SHP77 treated with DMSO at 0.1 percent for 48 hours (cell line): Measurements from ENCODE around the gene ZNF738.
"Not testable (repeated sequence)": the region's sequence is repeated elsewhere in the genome, so short reads cannot be mapped to it uniquely, and the experiment has no call there.

Source experiments
- DNase-seq: peaks from one replicate; lab custom pipeline; 2025; lab: John Stamatoyannopoulos, UW

ZNF738 gene

GRCh38 chr19:21358768-21359451, at the start of gene ZNF738:
Gene ZNF738, plus strand, starts transcription at chr19:21359000. Its CDS starts 141 bp downstream, at chr19:21359141.
- DNase-seq = no peak

- not testable (repeated sequence) for DNase-seq
Observed at GRCh38 chr19:21312807-21313206, 46.0 kb upstream of the ZNF738 start.

- DNase-seq = no peak
Observed at GRCh38 chr19:21314676-21315075, 44.1 kb upstream of the ZNF738 start.

- DNase-seq = no peak
Observed at GRCh38 chr19:21317821-21318220, 41.0 kb upstream of the ZNF738 start.

GRCh38 chr19:21321134-21321533, 37.7 kb upstream of the ZNF738 start:
- DNase-seq = no peak

- no peak for DNase-seq
Observed at GRCh38 chr19:21321996-21322395, 36.8 kb upstream of the ZNF738 start.

GRCh38 chr19:21322528-21322927, 36.3 kb upstream of the ZNF738 start:
- DNase-seq = no peak

- no peak for DNase-seq
Observed at GRCh38 chr19:21323000-21323399, 35.8 kb upstream of the ZNF738 start.

GRCh38 chr19:21326169-21326568, 32.6 kb upstream of the ZNF738 start:
- DNase-seq = no peak

- peak; percentile 0 for DNase-seq
Observed at GRCh38 chr19:21328406-21328805, 30.4 kb upstream of the ZNF738 start.

GRCh38 chr19:21328885-21329605, 29.8 kb upstream of the ZNF738 start, which contains the start of gene ZNF708:
Gene ZNF708, minus strand, starts transcription at chr19:21329410. Its CDS starts 198 bp downstream, at chr19:21329212.
- peak; percentile 86 for DNase-seq

- no peak for DNase-seq
Observed at GRCh38 chr19:21335721-21336120, 23.1 kb upstream of the ZNF738 start.

- DNase-seq = not testable (repeated sequence)
Observed at GRCh38 chr19:21344841-21345240, 14.0 kb upstream of the ZNF738 start.

GRCh38 chr19:21352830-21353229, 6.0 kb upstream of the ZNF738 start:
- DNase-seq = no peak

- no peak for DNase-seq
Observed at GRCh38 chr19:21362291-21362690, 3.5 kb downstream of the ZNF738 start.

- DNase-seq = no peak
Observed at GRCh38 chr19:21383980-21384582, 25.3 kb downstream of the ZNF738 start.

GRCh38 chr19:21396121-21396520, 37.3 kb downstream of the ZNF738 start:
- DNase-seq = no peak

- peak; percentile 94 for DNase-seq
Observed at GRCh38 chr19:21396893-21397572, 38.2 kb downstream of the ZNF738 start, which contains the start of gene ZNF493. Gene ZNF493, plus strand, starts transcription at chr19:21397133. Its CDS starts 105 bp downstream, at chr19:21397238.

- DNase-seq = no peak
Observed at GRCh38 chr19:21398851-21399250, 40.1 kb downstream of the ZNF738 start.

- DNase-seq = no peak
Observed at GRCh38 chr19:21402303-21402985, 43.6 kb downstream of the ZNF738 start.

GRCh38 chr19:21410166-21410565, 51.4 kb downstream of the ZNF738 start:
- DNase-seq = no peak

GRCh38 chr19:21422244-21422643, 63.4 kb downstream of the ZNF738 start:
- no peak for DNase-seq
